AG04450 (cell line): Measurements from ENCODE around the gene PNMA8B. TPM values are rescaled to one million over a fixed set of nuclear protein-coding genes. Genes with fewer than 3 reads are reported as not detected.
A peak's percentile ranks its signal among the peaks of the same experiment; 100 is the strongest.

ENCODE experiments used
- CTCF ChIA-PET: fragments of 300-600, 350-600 bp; formaldehyde crosslinking; extraction: SDS; loops from one replicate; lab custom pipeline; 2022; ENCODE audit warnings: antibody characterized with exemption, inconsistent platforms; lab: Charles Lee
- POLR2A ChIA-PET: fragments of 350-600 bp; formaldehyde crosslinking; extraction: SDS; loops from one replicate; lab custom pipeline; 2021; ENCODE audit warnings: antibody characterized with exemption, inconsistent platforms; lab: Yijun Ruan, JAX
- DNase-seq: peaks from one replicate; pipeline ENCODE4 v3.0.0-alpha.2; 2011; ENCODE audit warnings: low read depth, low spot score
- H3K27ac ChIP-seq: one replicate; pipeline ENCODE4 v1.5.1; 2012; ENCODE audit warnings: low read depth, low read length, control low read depth
- H3K27me3 ChIP-seq: one replicate; pipeline ENCODE4 v1.6.0; 2012; ENCODE audit warnings: low read length; ENCODE audit not compliant: control insufficient read depth, insufficient read depth
- H3K4me3 ChIP-seq: 2 replicates; pipeline ENCODE4 v1.5.1; 2011; ENCODE audit warnings: mild to moderate bottlenecking, low read depth, low read length, control low read depth
- H3K9me3 ChIP-seq: 2 replicates; pipeline ENCODE4 v1.5.1; 2012; ENCODE audit warnings: low read length; ENCODE audit not compliant: control insufficient read depth, insufficient read depth
- polyA plus RNA-seq: library from polyadenylated mRNA; depleted of rRNA; stranded (reverse); fragments of >200 nt; gene quantifications from 2 replicates; pipeline ENCODE4 v1.2.3, GENCODE V29; 2011
- TF ChIP-seq, protein P1 (sequence below): IDR thresholded peaks from 2 replicates; pipeline ENCODE4 v1.5.1; 2011; ENCODE audit warnings: low read depth, low read length, control low read depth, inconsistent platforms

PNMA8B gene
- polyA plus RNA-seq, 1 experiment = 0.17 TPM

DNA sequence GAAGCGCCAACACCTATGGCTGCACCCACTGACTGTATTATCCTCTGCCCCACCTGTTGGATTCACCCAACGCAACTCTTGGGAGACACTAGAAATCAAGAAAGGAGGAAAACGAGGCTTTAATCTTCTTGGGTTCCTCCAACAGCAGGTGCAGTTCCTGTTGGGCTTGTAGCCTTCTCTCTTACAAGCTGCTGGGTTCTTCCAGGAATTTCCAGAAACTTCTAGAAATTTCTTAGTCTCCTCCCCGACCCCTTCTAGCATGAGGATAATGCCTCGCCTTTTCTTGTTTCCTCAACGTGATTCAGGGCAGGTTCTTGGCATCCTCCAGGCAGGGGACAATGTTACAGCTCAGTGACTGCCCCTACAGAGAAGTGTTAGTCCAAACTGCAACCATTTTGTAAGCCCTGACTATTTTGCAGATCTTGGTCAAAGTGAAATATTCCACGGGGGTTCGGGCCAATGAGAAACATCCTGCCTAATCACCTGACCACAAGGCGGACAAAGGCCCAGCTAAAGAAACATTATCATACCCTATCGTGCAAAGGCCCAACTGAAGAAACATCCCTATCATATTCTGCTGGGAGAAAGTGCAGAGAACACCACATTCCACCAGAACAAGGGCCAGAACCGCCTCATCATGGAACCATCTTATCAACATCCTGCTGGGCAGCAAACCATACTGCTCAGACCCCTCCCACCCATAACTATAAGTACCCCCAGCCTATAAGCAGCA is 23.7 kb downstream of the PNMA8B start:
- Histone ChIP-seq H3K9me3 (peaks cover 3% of the 10 kb centered on the region; the same call in 1 of the 2 replicates), H3K4me3 (peak overlapping the region; percentile 53), H3K27ac (no peak overlapping the region), H3K27me3 (no peaks in the 10 kb centered on the region)
- CTCF ChIA-PET = no interaction called here
- POLR2A ChIA-PET = no interaction called here
- no peak for DNase-seq
- TF ChIP-seq, protein P1, sequence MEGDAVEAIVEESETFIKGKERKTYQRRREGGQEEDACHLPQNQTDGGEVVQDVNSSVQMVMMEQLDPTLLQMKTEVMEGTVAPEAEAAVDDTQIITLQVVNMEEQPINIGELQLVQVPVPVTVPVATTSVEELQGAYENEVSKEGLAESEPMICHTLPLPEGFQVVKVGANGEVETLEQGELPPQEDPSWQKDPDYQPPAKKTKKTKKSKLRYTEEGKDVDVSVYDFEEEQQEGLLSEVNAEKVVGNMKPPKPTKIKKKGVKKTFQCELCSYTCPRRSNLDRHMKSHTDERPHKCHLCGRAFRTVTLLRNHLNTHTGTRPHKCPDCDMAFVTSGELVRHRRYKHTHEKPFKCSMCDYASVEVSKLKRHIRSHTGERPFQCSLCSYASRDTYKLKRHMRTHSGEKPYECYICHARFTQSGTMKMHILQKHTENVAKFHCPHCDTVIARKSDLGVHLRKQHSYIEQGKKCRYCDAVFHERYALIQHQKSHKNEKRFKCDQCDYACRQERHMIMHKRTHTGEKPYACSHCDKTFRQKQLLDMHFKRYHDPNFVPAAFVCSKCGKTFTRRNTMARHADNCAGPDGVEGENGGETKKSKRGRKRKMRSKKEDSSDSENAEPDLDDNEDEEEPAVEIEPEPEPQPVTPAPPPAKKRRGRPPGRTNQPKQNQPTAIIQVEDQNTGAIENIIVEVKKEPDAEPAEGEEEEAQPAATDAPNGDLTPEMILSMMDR = no peak

DNA sequence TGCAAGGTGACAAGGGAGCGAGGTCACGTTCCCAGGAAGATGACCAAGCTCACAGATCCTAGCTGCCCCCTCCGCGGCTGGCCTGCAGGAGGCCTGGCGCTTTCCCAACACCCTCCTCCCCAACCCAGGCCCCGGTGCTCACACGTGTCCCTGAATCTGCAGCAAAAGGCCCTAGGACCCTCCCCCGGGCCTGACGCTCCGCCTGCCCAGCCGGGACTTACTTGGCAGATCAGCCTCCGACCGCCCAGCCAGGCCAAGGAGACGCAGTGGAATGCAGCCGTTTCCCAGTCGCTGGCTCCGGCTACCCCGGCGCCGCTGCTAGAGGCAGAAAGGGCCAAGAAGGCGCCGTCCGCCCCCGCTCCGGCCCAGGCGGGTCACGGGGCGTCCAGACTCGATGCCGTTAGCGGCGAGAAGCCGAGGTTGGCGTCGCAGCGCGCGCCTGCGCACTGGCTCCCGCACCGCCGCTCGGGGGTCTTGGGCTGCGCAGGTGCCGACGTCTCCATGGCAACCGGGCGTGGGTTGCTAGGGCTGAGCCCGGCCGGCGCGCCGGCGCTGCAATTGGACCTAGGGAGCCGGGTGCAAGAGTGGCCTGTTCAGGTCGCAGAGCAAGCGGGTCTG is 24.4 kb downstream of the PNMA8B start, which contains the start of gene PNMA8A:
Gene PNMA8A, minus strand, starts transcription at position 448 of the 618 bp plus-strand sequence. CDS start 528 bp downstream, outside the sequence.
- TF ChIP-seq, protein P1 = peak; percentile 31; the same call in 1 of the 2 replicates
- ChIA-PET CTCF (no interaction called here), POLR2A (no interaction called here)
- no peaks in the 10 kb centered on the region for H3K27me3 ChIP-seq
- no peak for DNase-seq
- H3K4me3 ChIP-seq = peak within 1 kb of the TSS; percentile 53
- peaks cover 3% of the 10 kb centered on the region; the same call in 1 of the 2 replicates for H3K9me3 ChIP-seq
- H3K27ac ChIP-seq = peak within 1 kb of the TSS; percentile 31

DNA sequence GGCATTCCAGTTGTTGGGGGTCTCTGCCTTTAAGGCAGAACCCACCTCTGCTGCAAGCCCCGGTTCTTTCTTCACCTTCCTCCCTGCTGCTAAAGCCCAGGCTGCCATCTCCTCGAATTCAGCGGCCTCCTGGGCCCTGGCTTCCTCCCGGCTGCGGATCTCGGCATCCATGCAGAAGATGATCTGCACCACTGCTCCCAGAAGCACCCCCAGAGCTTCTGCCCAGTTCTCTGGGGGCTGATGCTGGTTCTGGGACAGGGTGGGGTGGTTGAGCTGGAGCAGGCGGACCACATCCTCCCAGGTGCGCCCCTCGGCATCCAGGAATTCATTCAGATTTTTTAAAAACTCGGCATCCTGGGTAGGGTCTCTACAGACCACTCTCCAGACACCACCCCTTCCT is 25.3 kb downstream of the PNMA8B start:
- Histone ChIP-seq H3K27me3 (no peaks in the 10 kb centered on the region), H3K27ac (no peak overlapping the region), H3K9me3 (peaks cover 3% of the 10 kb centered on the region; the same call in 1 of the 2 replicates), H3K4me3 (no peak overlapping the region)
- POLR2A ChIA-PET = no interaction called here
- DNase-seq = no peak
- TF ChIP-seq, protein P1 = no peak
- CTCF ChIA-PET = interaction anchor here (1.1 kb wide), 1 partner anchor 67 kb away, joined by 4 read pairs; no protein-coding TSS in a partner anchor

DNA sequence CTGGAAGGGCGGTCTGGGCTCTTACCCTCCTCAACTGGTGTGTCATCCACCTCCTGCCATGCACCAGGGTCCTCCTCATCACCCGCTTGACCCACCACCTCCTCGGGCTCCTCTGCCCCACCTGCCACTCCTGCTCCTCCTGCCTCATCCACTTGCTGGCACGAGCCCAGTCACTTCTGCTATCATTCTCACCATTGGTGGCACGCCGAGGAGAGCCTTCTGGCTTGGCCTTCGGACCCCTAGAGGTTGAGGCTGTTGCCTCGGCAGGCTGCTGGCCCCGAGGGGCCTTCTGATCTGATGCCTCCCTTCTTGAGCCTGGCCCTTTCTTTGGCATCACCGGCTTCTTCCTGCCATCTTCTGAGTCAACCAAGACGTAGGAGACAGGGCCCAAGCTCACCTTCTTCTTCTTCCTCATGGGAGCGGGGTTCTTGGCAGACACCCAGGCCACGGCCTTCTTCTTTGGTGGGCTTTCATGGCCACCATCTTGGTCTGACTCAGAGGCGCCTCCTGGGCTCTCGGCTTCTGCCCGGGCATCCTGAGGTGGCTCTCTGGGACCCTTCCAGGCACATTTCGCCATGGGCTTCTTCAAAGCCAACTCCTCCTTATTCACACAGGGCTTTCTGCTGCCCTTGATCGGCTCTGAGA is 26.0 kb downstream of the PNMA8B start:
- ChIA-PET POLR2A (no interaction called here), CTCF (interaction anchor here (1.1 kb wide), 1 partner anchor 66 kb away, joined by 4 read pairs; no protein-coding TSS in a partner anchor)
- H3K27me3 ChIP-seq = no peaks in the 10 kb centered on the region
- TF ChIP-seq, protein P1 = no peak
- no peak overlapping the region for H3K27ac ChIP-seq
- H3K4me3 ChIP-seq = no peak overlapping the region
- DNase-seq = no peak
- H3K9me3 ChIP-seq = peaks cover 3% of the 10 kb centered on the region; the same call in 1 of the 2 replicates
